HEK293 (cell line): ENCODE measurements around the gene KIAA0753.

Experiments used
- CTCF ChIA-PET: fragments of 350-600 bp; formaldehyde crosslinking; extraction: SDS; loops from one replicate; lab custom pipeline; 2021; ENCODE audit warnings: antibody characterized with exemption; lab: Yijun Ruan, JAX
- POLR2A ChIA-PET: fragments of 300-600 bp; formaldehyde crosslinking; extraction: SDS; loops from one replicate; lab custom pipeline; 2020; ENCODE audit warnings: antibody characterized with exemption, inconsistent platforms; lab: Yijun Ruan, JAX
- H3K27ac ChIP-seq: fragments of 200-500 bp; sonication (Bioruptor generic); 2 replicates; pipeline ENCODE4 v1.5.1; 2014; ENCODE audit warnings: low read depth, low read length, control low read depth, inconsistent platforms; ENCODE audit errors: extremely low read depth
- H3K36me3 ChIP-seq, 2 experiments: fragments of 200-500 bp in 1 of 2; sonication (Bioruptor generic) in 1 of 2; 1 replicate in 1 of 2; 2 replicates in 1 of 2; pipeline ENCODE4 v1.5.1; 2014 to 2017; ENCODE audit warnings: inconsistent platforms in 2 of 2, low read length in 2 of 2; ENCODE audit not compliant: control insufficient read depth in 2 of 2, insufficient read depth in 1 of 2
- H3K4me1 ChIP-seq: fragments of 200-500 bp; sonication (Bioruptor generic); 2 replicates; pipeline ENCODE4 v1.5.1; 2014; ENCODE audit warnings: mild to moderate bottlenecking, low read length, inconsistent platforms; ENCODE audit not compliant: control insufficient read depth, insufficient read depth
- H3K4me3 ChIP-seq: 2 replicates; pipeline ENCODE4 v1.5.1; 2011; ENCODE audit warnings: low read depth, mild to moderate bottlenecking, control low read depth, low read length, moderate library complexity
- H3K9me3 ChIP-seq: fragments of 200-500 bp; sonication (Bioruptor generic); 2 replicates; pipeline ENCODE4 v1.5.1; 2014; ENCODE audit warnings: low read depth, low read length, inconsistent platforms; ENCODE audit not compliant: control insufficient read depth, insufficient read depth
- AEBP2 ChIP-seq: fragments of 450-650 bp; formaldehyde crosslinking; IDR thresholded peaks from 2 replicates; pipeline ENCODE4 v1.5.1; 2016; ENCODE audit warnings: missing biosample characterization, missing genetic modification characterization, borderline replicate concordance
- ATF2 ChIP-seq: fragments of 450-650 bp; formaldehyde crosslinking; IDR thresholded peaks from 2 replicates; pipeline ENCODE4 v1.5.1; 2016; ENCODE audit warnings: missing biosample characterization, missing genetic modification characterization, low read depth
- BCL11B ChIP-seq: fragments of 450-650 bp; formaldehyde crosslinking; IDR thresholded peaks from 2 replicates; pipeline ENCODE4 v1.5.1; 2016; ENCODE audit warnings: low read depth, missing biosample characterization, missing genetic modification characterization
- MYNN ChIP-seq: fragments of 450-650 bp; formaldehyde crosslinking; IDR thresholded peaks from 2 replicates; pipeline ENCODE4 v1.5.1; 2016; ENCODE audit warnings: missing biosample characterization, missing genetic modification characterization, borderline replicate concordance
- PRDM10 ChIP-seq: fragments of 450-650 bp; formaldehyde crosslinking; IDR thresholded peaks from 2 replicates; pipeline ENCODE4 v1.5.1; 2016; ENCODE audit warnings: missing biosample characterization, missing genetic modification characterization
- TSHZ1 ChIP-seq: fragments of 450-650 bp; formaldehyde crosslinking; IDR thresholded peaks from 2 replicates; pipeline ENCODE4 v1.5.1; 2016; ENCODE audit warnings: missing biosample characterization, missing genetic modification characterization, borderline replicate concordance
- ZBTB17 ChIP-seq: fragments of 450-650 bp; formaldehyde crosslinking; IDR thresholded peaks from 2 replicates; pipeline ENCODE4 v1.5.1; 2016; ENCODE audit warnings: missing biosample characterization, missing genetic modification characterization
- ZBTB48 ChIP-seq: fragments of 450-650 bp; formaldehyde crosslinking; IDR thresholded peaks from 2 replicates; pipeline ENCODE4 v1.5.1; 2016; ENCODE audit warnings: missing biosample characterization, missing genetic modification characterization
- ZBTB7A ChIP-seq: fragments of 450-650 bp; formaldehyde crosslinking; IDR thresholded peaks from 2 replicates; pipeline ENCODE4 v1.5.1; 2016; ENCODE audit warnings: low read depth, missing biosample characterization, missing genetic modification characterization
- ZFP3 ChIP-seq: fragments of 450-650 bp; formaldehyde crosslinking; IDR thresholded peaks from 2 replicates; pipeline ENCODE4 v1.5.1; 2016; ENCODE audit warnings: low read depth, missing biosample characterization, missing genetic modification characterization
- ZNF114 ChIP-seq: fragments of 450-650 bp; formaldehyde crosslinking; IDR thresholded peaks from 2 replicates; pipeline ENCODE4 v1.5.0; 2017; ENCODE audit warnings: missing biosample characterization, missing genetic modification characterization
- ZNF155 ChIP-seq: fragments of 450-650 bp; formaldehyde crosslinking; IDR thresholded peaks from 2 replicates; pipeline ENCODE4 v1.5.1; 2016; ENCODE audit warnings: missing biosample characterization, missing genetic modification characterization
- ZNF18 ChIP-seq: fragments of 450-650 bp; formaldehyde crosslinking; IDR thresholded peaks from 2 replicates; pipeline ENCODE4 v1.5.1; 2016; ENCODE audit warnings: missing biosample characterization, missing genetic modification characterization
- ZNF37A ChIP-seq: fragments of 450-650 bp; IDR thresholded peaks from 2 replicates; pipeline ENCODE4 v1.5.1; 2018; ENCODE audit warnings: missing biosample characterization, missing genetic modification characterization
- ZNF416 ChIP-seq: fragments of 450-650 bp; formaldehyde crosslinking; IDR thresholded peaks from 2 replicates; pipeline ENCODE4 v1.5.1; 2016; ENCODE audit warnings: missing biosample characterization, missing genetic modification characterization
- ZNF560 ChIP-seq: fragments of 450-650 bp; formaldehyde crosslinking; IDR thresholded peaks from 2 replicates; pipeline ENCODE4 v1.5.1; 2017; ENCODE audit warnings: missing biosample characterization, missing genetic modification characterization, borderline replicate concordance
- ZNF580 ChIP-seq: fragments of 450-650 bp; formaldehyde crosslinking; IDR thresholded peaks from 2 replicates; pipeline ENCODE4 v1.5.1; 2016; ENCODE audit warnings: missing biosample characterization, missing genetic modification characterization
- ZNF626 ChIP-seq: fragments of 450-650 bp; sonication (Bioruptor Pico); formaldehyde crosslinking; IDR thresholded peaks from 2 replicates; pipeline ENCODE4 v1.5.1; 2018; ENCODE audit warnings: missing biosample characterization, missing genetic modification characterization, inconsistent platforms
- ZNF654 ChIP-seq: fragments of 450-650 bp; formaldehyde crosslinking; IDR thresholded peaks from 2 replicates; pipeline ENCODE4 v1.5.1; 2016; ENCODE audit warnings: low read depth, missing biosample characterization, missing genetic modification characterization
- ZNF692 ChIP-seq: fragments of 450-650 bp; formaldehyde crosslinking; IDR thresholded peaks from 2 replicates; pipeline ENCODE4 v1.5.1; 2016; ENCODE audit warnings: missing biosample characterization, missing genetic modification characterization
- ZNF76 ChIP-seq: fragments of 450-650 bp; formaldehyde crosslinking; IDR thresholded peaks from 2 replicates; pipeline ENCODE4; 2016; ENCODE audit warnings: low read depth, missing biosample characterization, missing genetic modification characterization, borderline replicate concordance
- ZXDB ChIP-seq: fragments of 450-650 bp; formaldehyde crosslinking; IDR thresholded peaks from 2 replicates; pipeline ENCODE4 v1.5.1; 2016; ENCODE audit warnings: missing biosample characterization, missing genetic modification characterization

The KIAA0753 gene

GRCh38 chr17:6632530-6632929, 8.0 kb downstream of the KIAA0753 start:
- no peaks in the 10 kb centered on the region for H3K4me1 ChIP-seq
- H3K4me3 ChIP-seq: no peak overlapping the region
- POLR2A ChIA-PET: no interaction called here
- H3K9me3 ChIP-seq: no peaks in the 10 kb centered on the region
- CTCF ChIA-PET: interaction anchor here (0.5 kb wide), 1 partner anchor 389 kb away, joined by 4 read pairs; no protein-coding TSS in a partner anchor
- TF ChIP-seq ZNF114 (tag by site-specific recombination): no peak
- TF ChIP-seq MYNN: no peak
- no peak for TF ChIP-seq ZNF76 (tag by site-specific recombination)
- TF ChIP-seq ATF2 (tag by site-specific recombination): no peak
- no peak for TF ChIP-seq ZNF692 (tag by site-specific recombination)
- no peak for TF ChIP-seq ZBTB17 (tag by site-specific recombination)
- no peak for TF ChIP-seq AEBP2 (tag by site-specific recombination)
- no peak for TF ChIP-seq ZNF37A (tag by site-specific recombination)
- no peak for TF ChIP-seq ZNF560 (tag by site-specific recombination)
- no peak overlapping the region for H3K27ac ChIP-seq
- H3K36me3 ChIP-seq: peaks cover 61 to 79% of the 10 kb centered on the region in 2 experiments

- Histone ChIP-seq H3K27ac (no peak overlapping the region), H3K9me3 (no peaks in the 10 kb centered on the region), H3K36me3 (peaks cover 81 to 95% of the 10 kb centered on the region in 2 experiments), H3K4me1 (no peaks in the 10 kb centered on the region), H3K4me3 (no peak overlapping the region)
- ChIA-PET POLR2A (no interaction called here), CTCF (interaction anchor here (0.7 kb wide), 2 partner anchors 391 to 420 kb away, joined by 3 read pairs; no protein-coding TSS in a partner anchor)
- TF ChIP-seq ZBTB7A (no peak), ZNF416 (tag by site-specific recombination) (no peak), ZNF654 (tag by site-specific recombination) (no peak), TSHZ1 (tag by site-specific recombination) (no peak), ZFP3 (tag by site-specific recombination) (no peak), BCL11B (tag by site-specific recombination) (no peak), PRDM10 (tag by site-specific recombination) (no peak), ZXDB (tag by site-specific recombination) (no peak), ZBTB48 (no peak), ZNF626 (tag by site-specific recombination) (no peak), ZNF580 (tag by site-specific recombination) (no peak), ZNF155 (tag by site-specific recombination) (no peak), ZNF18 (no peak)
Observed at GRCh38 chr17:6630390-6630789, 10.1 kb downstream of the KIAA0753 start.
